ENCODE results near the gene FAM111B. TPM values are rescaled to one million over a fixed set of nuclear protein-coding genes. Genes with fewer than 3 reads are reported as not detected.

Gene FAM111B
- total and polyA plus RNA-seq, 8 donors = 0.05 to 0.73 (median 0.19) TPM; not detected in 1

GRCh38 chr11:59112494-59112893, 5.5 kb downstream of the FAM111B start:
- no peak for TF ChIP-seq CTCF (IDR thresholded peaks at IDR 0.05)
- ATAC-seq (no peak), FAIRE-seq (no peak), DNase-seq (no peak)
- Histone ChIP-seq H3K4me1 (no peaks in the 10 kb centered on the region), H3K27ac (no peak overlapping the region), H3K36me3 (no peaks in the 10 kb centered on the region), H3K9me3 (no peaks in the 10 kb centered on the region), H3K27me3 (peaks cover 0 to 3% (median 0%) of the 10 kb centered on the region in 4 donors), H3K4me3 (no peak overlapping the region)
- WGBS, 2 donors = 83 to 85% methylated on average over 2 of the region's 2 CpGs
- intact Hi-C loops (cut with DNase I) = no loop called here

- H3K36me3 ChIP-seq = no peaks in the 10 kb centered on the region
- WGBS, 2 donors = 98 to 99% methylated on average over 3 of the region's 3 CpGs
- no peaks in the 10 kb centered on the region for H3K4me1 ChIP-seq
- FAIRE-seq = no peak
- no peak for DNase-seq
- no peak overlapping the region for H3K27ac ChIP-seq
- no peak for TF ChIP-seq CTCF (IDR thresholded peaks at IDR 0.05)
- H3K9me3 ChIP-seq = no peaks in the 10 kb centered on the region
- no peak overlapping the region for H3K4me3 ChIP-seq
- H3K27me3 ChIP-seq = peaks cover 0 to 3% (median 0%) of the 10 kb centered on the region in 4 donors
- ATAC-seq = no peak
- intact Hi-C loops (cut with DNase I) = no loop called here
These were observed 7.3 kb downstream of the FAM111B start for GRCh38 chr11:59114344-59114743.

- Histone ChIP-seq H3K4me1 (no peaks in the 10 kb centered on the region), H3K4me3 (no peak overlapping the region), H3K27ac (no peak overlapping the region), H3K27me3 (peaks cover 0 to 3% (median 0%) of the 10 kb centered on the region in 4 donors), H3K36me3 (no peaks in the 10 kb centered on the region), H3K9me3 (no peaks in the 10 kb centered on the region)
- FAIRE-seq = no peak
- WGBS, 2 donors = 98 to 100% methylated on average over 1 of the region's 1 CpG
- DNase-seq = no peak
- no peak for ATAC-seq
- TF ChIP-seq CTCF (IDR thresholded peaks at IDR 0.05) = no peak
- intact Hi-C loops (cut with DNase I) = no loop called here
These were observed 8.5 kb downstream of the FAM111B start for GRCh38 chr11:59115553-59115952.

GRCh38 chr11:59117774-59118173, 10.7 kb downstream of the FAM111B start:
- Histone ChIP-seq H3K27ac (no peak overlapping the region), H3K9me3 (no peaks in the 10 kb centered on the region), H3K4me1 (no peaks in the 10 kb centered on the region), H3K27me3 (no peaks in the 10 kb centered on the region), H3K4me3 (no peak overlapping the region), H3K36me3 (no peaks in the 10 kb centered on the region)
- ATAC-seq (no peak), FAIRE-seq (no peak), DNase-seq (no peak)
- WGBS, 2 donors = 94 to 97% methylated on average over 2 of the region's 2 CpGs
- intact Hi-C loops (cut with DNase I) = no loop called here
- TF ChIP-seq CTCF (IDR thresholded peaks at IDR 0.05) = no peak

- no peak for TF ChIP-seq CTCF (IDR thresholded peaks at IDR 0.05)
- Histone ChIP-seq H3K36me3 (no peaks in the 10 kb centered on the region), H3K27me3 (no peaks in the 10 kb centered on the region), H3K9me3 (no peaks in the 10 kb centered on the region), H3K4me1 (no peaks in the 10 kb centered on the region), H3K27ac (no peak overlapping the region), H3K4me3 (no peak overlapping the region)
- FAIRE-seq (no peak), DNase-seq (no peak), ATAC-seq (no peak)
- intact Hi-C loops (cut with DNase I) = no loop called here
These were observed 12.8 kb downstream of the FAM111B start for GRCh38 chr11:59119826-59120225.

Measured in pancreas (tissue), 10 donors.